HG03354 (cell line): ENCODE measurements around the gene EIF4E2.

Source experiments
- ATAC-seq: cut with Tn5 transposase; IDR thresholded peaks from one replicate; pipeline ENCODE4 v1.9.1; 2021; ENCODE audit warnings: mild to moderate bottlenecking; ENCODE audit not compliant: unreplicated experiment, poor library complexity, severe bottlenecking

EIF4E2 gene

GRCh38 chr2:232550354-232551249, at the start of gene EIF4E2, which contains the start of gene TIGD1:
Gene EIF4E2 (plus strand): TSS chr2:232550689. CDS start chr2:232550725, 36 bp downstream.
Gene TIGD1 (minus strand): TSS chr2:232550557. CDS start chr2:232549882, 675 bp downstream.
- peak; percentile 95 for ATAC-seq

GRCh38 chr2:232501331-232501771, 49.1 kb upstream of the EIF4E2 start:
- ATAC-seq: no peak

DNA sequence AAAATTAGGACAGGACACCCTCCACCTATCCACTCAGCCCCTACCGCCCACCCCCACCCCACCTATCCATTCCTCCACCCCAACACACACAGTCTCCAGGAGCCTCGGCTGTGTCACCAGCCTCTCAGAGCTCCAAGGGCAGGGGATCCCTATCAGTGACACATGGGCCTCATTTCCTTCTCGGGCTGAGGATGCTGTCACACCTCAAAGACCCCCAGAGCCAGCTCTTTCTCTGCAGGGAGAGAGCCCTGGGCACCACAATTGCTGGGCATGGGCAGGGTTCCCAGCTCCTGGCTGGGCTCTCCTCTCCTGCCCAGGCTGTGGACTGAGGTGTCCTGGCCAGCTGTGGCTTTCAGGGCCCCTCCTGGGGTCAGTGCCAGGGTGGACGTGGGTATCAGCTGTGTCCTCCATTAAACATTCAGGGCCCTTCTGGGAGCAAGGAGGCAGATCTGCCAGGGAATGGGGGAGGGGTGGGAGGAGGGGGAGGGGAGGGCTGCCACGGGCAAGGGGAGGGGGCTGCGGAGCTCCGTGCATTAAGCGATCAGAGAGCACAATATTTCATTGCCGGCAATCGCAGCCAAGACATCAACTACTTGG, 48.6 kb upstream of the EIF4E2 start:
- no peak for ATAC-seq

GRCh38 chr2:232502511-232502910, 48.0 kb upstream of the EIF4E2 start:
- ATAC-seq: no peak

GRCh38 chr2:232502911-232503808, 47.3 kb upstream of the EIF4E2 start:
- no peak for ATAC-seq

- ATAC-seq: no peak
These were observed 46.6 kb upstream of the EIF4E2 start for GRCh38 chr2:232503809-232504323.

DNA sequence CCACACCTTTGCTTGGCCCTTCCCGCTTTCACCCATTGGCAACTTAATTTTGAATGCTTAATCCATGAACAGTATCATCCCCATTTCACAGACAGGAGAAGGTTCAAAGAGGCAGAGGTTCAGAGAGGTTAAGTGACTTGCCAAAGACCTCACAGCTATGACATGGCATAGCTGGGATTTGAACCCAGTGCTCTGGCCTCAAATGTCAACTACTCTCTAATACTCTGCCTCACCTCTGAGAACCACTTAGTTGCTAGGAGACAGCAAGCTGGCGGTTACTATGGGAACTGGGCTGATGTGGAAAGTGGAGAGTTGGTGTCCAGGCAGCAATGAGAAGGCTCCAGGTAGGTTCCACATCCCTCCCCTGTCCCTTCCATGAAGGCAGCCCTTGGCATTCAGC, 46.1 kb upstream of the EIF4E2 start:
- no peak for ATAC-seq

DNA sequence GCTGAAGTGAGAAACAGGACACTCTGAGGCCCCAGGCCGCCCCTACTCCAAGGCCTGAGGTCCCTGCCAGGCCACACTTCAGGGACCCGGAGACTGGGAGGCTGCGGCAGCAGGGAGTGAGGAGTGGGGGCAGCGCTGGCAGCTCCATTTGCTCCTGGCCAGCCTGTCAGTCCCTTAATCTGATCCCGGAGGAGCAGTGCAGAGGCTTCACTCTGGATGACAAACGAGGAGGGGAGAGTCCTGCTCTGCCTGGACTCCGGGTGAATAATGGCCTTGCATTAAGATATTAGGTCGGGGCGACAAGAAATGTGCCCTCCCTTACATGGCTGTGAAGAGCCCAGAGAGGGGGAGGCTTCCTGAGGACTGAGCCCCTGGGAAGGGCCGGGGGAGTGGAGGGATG, 44.6 kb upstream of the EIF4E2 start:
- no peak for ATAC-seq

- no peak for ATAC-seq
These were observed 43.8 kb upstream of the EIF4E2 start for GRCh38 chr2:232506709-232507108.

GRCh38 chr2:232508251-232508650, 42.2 kb upstream of the EIF4E2 start:
- ATAC-seq: no peak

- ATAC-seq: no peak
These were observed 39.1 kb upstream of the EIF4E2 start for GRCh38 chr2:232511336-232511890.

DNA sequence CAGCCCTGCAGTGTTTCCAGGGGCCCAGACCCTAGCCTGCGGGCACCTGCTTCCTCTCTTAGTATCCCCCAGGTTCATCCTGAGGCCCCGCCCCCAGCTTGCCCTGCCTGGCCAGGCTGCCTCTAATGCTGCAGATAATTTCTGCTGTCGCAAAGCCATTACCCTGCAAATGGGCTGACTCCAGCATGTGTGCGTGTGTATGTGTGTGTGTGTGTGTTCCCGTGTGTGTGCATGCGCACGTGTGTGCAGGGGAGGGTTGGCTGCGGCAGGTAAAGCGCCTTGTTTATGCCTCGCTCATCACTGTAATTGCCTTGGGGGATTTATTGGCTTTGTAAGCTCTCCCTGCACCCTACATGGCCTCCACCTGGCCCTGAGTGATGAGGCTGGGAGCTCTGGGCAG, 37.9 kb upstream of the EIF4E2 start:
- ATAC-seq: no peak

GRCh38 chr2:232513353-232513752, 37.1 kb upstream of the EIF4E2 start:
- no peak for ATAC-seq

- no peak for ATAC-seq
These were observed 34.9 kb upstream of the EIF4E2 start for GRCh38 chr2:232515639-232516038.

DNA sequence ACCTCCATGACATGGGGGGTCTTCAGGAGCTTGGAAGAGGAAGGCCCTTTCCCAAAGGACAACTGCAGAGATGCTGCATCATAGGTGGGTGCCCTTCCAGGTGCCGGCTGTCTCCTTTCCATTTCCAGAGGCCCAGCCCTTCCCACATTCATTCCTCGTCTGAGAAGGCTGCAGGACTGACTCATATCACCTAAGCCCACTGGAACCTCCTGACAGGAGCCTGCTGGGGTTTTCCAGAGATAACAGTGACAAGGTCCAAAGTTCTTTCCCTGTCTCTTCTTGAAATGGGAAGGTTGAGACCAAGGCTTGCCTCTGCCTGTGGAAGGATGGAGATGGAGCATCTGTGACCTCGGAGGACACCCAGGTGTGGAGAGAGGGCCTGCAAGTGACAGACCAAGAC, 33.9 kb upstream of the EIF4E2 start:
- ATAC-seq: no peak

- ATAC-seq: no peak
These were observed 31.6 kb upstream of the EIF4E2 start for GRCh38 chr2:232518844-232519243.

DNA sequence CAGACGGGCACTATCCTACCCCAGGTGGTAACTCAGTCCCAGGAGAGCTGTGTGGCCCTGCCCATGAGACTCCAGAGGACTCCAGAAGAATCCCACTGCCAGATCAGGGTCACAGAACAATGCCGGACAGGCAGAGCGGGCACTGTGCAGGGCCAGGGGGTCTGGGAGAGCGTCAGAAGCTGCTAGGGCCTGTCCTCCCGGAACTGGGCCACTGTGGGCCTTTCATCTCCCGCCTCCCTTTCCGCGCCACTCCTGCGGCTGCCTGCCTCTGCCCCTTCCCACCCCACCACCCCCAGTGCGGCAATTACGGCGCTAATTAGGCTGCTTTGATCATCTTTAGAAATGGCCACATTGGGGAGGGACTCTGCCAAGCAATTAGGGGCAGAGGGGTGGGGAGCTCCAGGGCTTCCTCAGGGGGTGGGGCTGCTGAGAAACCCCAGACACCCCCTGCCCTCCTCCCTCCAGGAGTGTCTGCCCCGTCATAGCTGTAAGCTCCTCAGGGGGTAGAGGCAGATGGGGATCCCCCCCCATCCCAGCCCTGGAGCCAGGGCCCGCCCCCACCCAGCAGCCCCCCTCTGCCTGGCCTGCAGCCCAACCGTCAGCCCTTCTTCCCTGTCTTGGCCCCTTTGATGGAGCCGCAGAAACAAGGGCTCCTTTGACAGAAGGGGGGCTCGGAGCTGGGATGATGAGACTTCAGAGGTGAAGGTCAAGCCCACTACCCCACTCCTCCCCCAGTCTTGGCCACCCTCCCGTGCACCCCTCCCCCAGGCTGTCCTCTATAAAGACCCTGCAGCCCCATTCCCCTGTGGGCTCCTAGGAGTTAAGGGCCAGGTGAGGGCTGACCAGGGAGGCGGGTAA, 30.7 kb upstream of the EIF4E2 start, which contains the start of gene PRSS56:
PRSS56 (plus strand) TSS at position 808 of the 858 bp plus-strand sequence. CDS start 211 bp downstream, outside the sequence.
- ATAC-seq: no peak

GRCh38 chr2:232520489-232520888, 30.0 kb upstream of the EIF4E2 start:
- ATAC-seq: no peak

GRCh38 chr2:232521098-232521497, 29.4 kb upstream of the EIF4E2 start:
- no peak for ATAC-seq
